Chondrocyte (in vitro differentiated cells): Measurements from ENCODE around the gene GPC1. TPM values are rescaled to one million over a fixed set of nuclear protein-coding genes. Genes with fewer than 3 reads are reported as not detected.

Source experiments
- DNase-seq: peaks from one replicate; pipeline ENCODE4 v3.0.0; 2021; ENCODE audit warnings: mixed read lengths, low spot score
- H3K27ac Mint-ChIP-seq: one replicate; pipeline ENCODE4 v1.8.0; 2021; ENCODE audit warnings: mild to moderate bottlenecking, moderate library complexity, mixed read lengths; ENCODE audit not compliant: unreplicated experiment
- H3K27me3 Mint-ChIP-seq: 2 replicates; pipeline ENCODE4 v1.8.0; 2021; ENCODE audit warnings: low read depth, mixed read lengths
- H3K36me3 Mint-ChIP-seq: 2 replicates; pipeline ENCODE4 v1.8.0; 2021; ENCODE audit warnings: low read depth, mixed read lengths
- H3K4me1 Mint-ChIP-seq: 2 replicates; pipeline ENCODE4 v1.8.0; 2021; ENCODE audit warnings: low read depth, mild to moderate bottlenecking, mixed read lengths
- H3K4me3 Mint-ChIP-seq: one replicate; pipeline ENCODE4 v1.8.0; 2021; ENCODE audit warnings: mild to moderate bottlenecking, moderate library complexity, mixed read lengths; ENCODE audit not compliant: unreplicated experiment
- H3K9me3 Mint-ChIP-seq: 2 replicates; pipeline ENCODE4 v1.8.0; 2021; ENCODE audit warnings: low read depth, mixed read lengths
- CTCF ChIP-seq: fragments of 200-600 bp; sonication (generic); IDR thresholded peaks from 2 replicates; pipeline ENCODE4 v1.5.0; 2021; ENCODE audit warnings: antibody characterized with exemption, mild to moderate bottlenecking, moderate library complexity
- total RNA-seq: library from RNA; stranded (reverse); gene quantifications from 3 replicates; pipeline ENCODE4 v1.2.1, GENCODE V29; 2021

GPC1 gene
- total RNA-seq, 1 donor from 2014 or later: 264 TPM

DNA sequence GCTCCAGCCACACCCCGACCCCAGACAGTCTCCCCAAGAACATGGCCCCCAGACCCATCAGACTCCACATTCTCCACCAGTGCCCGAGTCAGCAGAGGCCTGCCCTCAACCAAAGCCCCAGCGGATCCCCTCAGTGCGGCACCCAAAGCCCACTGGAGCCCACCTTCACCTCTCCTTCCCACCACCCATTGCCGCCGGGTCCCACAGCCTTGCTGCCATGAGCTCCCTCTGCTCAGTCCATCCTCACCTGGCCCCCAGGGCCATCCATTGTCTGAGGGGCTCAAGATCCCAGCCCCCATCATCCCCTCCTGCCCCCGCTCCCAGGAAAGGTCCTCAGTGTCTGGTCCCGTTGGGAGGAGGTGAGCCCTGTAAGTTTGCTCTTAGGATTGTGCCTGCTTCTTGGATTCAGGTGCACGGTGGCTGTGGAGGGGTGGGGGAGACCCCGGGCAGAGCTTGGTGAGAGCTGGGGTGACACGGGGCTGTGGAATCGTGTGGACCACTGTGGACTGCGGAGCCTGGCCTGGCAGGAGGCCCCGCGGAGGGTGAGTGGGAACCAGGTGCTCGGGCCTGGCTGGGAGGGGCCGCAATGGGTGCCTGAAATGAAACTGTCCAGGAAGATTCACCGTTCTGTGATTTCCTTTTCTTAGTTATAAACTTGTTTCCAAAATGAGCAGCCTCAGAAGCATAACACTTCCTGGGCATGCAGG, 32.7 kb upstream of the GPC1 start:
- H3K4me3 Mint-ChIP-seq: no peak overlapping the region
- H3K36me3 Mint-ChIP-seq: no peaks in the 10 kb centered on the region
- H3K27ac Mint-ChIP-seq: no peak overlapping the region
- H3K4me1 Mint-ChIP-seq: peaks cover 7% of the 10 kb centered on the region
- no peaks in the 10 kb centered on the region for H3K27me3 Mint-ChIP-seq
- TF ChIP-seq CTCF: no peak
- peak; percentile 93 for DNase-seq
- H3K9me3 Mint-ChIP-seq: no peaks in the 10 kb centered on the region

DNA sequence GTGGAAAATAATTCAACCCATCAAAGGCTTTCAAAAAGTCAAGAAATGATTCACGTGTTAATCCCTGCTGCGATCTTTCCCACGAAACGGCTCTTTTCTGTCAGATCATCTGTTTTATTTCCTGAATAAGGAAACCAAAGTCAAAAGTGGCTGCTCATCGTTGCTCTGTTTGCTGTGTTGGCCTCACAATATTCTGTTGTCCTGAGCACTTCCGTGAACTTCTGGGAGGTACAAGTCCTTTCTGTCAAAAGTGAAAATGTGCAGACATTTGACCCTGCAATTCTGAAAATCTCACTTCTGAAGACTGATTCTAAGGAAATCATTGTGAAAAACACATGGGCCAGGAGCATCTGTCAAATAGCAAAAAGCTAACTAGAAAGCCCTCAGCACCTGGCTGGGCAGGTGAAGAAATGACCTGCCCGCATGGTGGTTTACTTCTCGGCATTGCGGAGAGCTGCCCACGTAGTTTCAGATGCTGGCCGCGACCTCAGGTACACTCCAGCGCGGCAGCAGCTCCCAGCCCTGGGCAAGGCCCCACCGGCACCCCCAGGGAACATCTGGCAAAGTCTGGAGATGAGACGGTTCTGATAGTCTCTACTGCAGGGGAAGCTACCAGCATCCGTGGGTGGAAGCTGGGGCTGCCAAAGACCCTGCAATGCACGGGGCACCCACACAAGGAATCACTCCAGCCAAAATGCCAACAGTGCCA, 31.9 kb upstream of the GPC1 start:
- Mint-ChIP-seq H3K27ac (no peak overlapping the region), H3K9me3 (no peaks in the 10 kb centered on the region), H3K27me3 (no peaks in the 10 kb centered on the region), H3K4me1 (no peaks in the 10 kb centered on the region), H3K36me3 (no peaks in the 10 kb centered on the region), H3K4me3 (no peak overlapping the region)
- DNase-seq: no peak
- no peak for TF ChIP-seq CTCF

- H3K36me3 Mint-ChIP-seq: no peaks in the 10 kb centered on the region
- no peak for DNase-seq
- H3K27me3 Mint-ChIP-seq: no peaks in the 10 kb centered on the region
- peak overlapping the region; percentile 27 for H3K27ac Mint-ChIP-seq
- no peaks in the 10 kb centered on the region for H3K9me3 Mint-ChIP-seq
- H3K4me3 Mint-ChIP-seq: no peak overlapping the region
- no peak for TF ChIP-seq CTCF
- no peaks in the 10 kb centered on the region for H3K4me1 Mint-ChIP-seq
These were observed 31.1 kb upstream of the GPC1 start for GRCh38 chr2:240404174-240404852.

GRCh38 chr2:240405133-240405532, 30.3 kb upstream of the GPC1 start:
- no peak overlapping the region for H3K4me3 Mint-ChIP-seq
- H3K9me3 Mint-ChIP-seq: no peaks in the 10 kb centered on the region
- H3K27me3 Mint-ChIP-seq: no peaks in the 10 kb centered on the region
- DNase-seq: no peak
- no peak overlapping the region for H3K27ac Mint-ChIP-seq
- no peak for TF ChIP-seq CTCF
- H3K4me1 Mint-ChIP-seq: no peaks in the 10 kb centered on the region
- no peaks in the 10 kb centered on the region for H3K36me3 Mint-ChIP-seq

GRCh38 chr2:240405684-240406313, 29.7 kb upstream of the GPC1 start:
- H3K4me3 Mint-ChIP-seq: no peak overlapping the region
- no peaks in the 10 kb centered on the region for H3K9me3 Mint-ChIP-seq
- H3K36me3 Mint-ChIP-seq: no peaks in the 10 kb centered on the region
- H3K4me1 Mint-ChIP-seq: no peaks in the 10 kb centered on the region
- H3K27me3 Mint-ChIP-seq: no peaks in the 10 kb centered on the region
- H3K27ac Mint-ChIP-seq: no peak overlapping the region
- peak; percentile 86 for DNase-seq
- no peak for TF ChIP-seq CTCF
